GM18505 (cell line): Measurements from ENCODE around the gene LRP5.
"Not testable (repeated sequence)": the region's sequence is repeated elsewhere in the genome, so short reads cannot be mapped to it uniquely, and the experiment has no call there.

Source experiments
- ATAC-seq: cut with Tn5 transposase; IDR thresholded peaks from one replicate; pipeline ENCODE4 v1.9.1; 2021; ENCODE audit not compliant: unreplicated experiment
- POLR2A ChIP-seq: IDR thresholded peaks from 4 replicates; pipeline ENCODE4 v1.6.1; 2011; ENCODE audit warnings: borderline replicate concordance; ENCODE audit not compliant: insufficient read depth, insufficient read length; ENCODE audit errors: extremely low read depth

The LRP5 gene

GRCh38 chr11:68430384-68430783, 118.0 kb downstream of the LRP5 start:
- TF ChIP-seq POLR2A = no peak
- no peak for ATAC-seq

- no peak for TF ChIP-seq POLR2A
- no peak for ATAC-seq
Measured at GRCh38 chr11:68430801-68431200, 118.4 kb downstream of the LRP5 start.

- TF ChIP-seq POLR2A = no peak
- no peak for ATAC-seq
Measured at GRCh38 chr11:68431984-68432645, 119.7 kb downstream of the LRP5 start.

- no peak for ATAC-seq
- no peak for TF ChIP-seq POLR2A
Measured at GRCh38 chr11:68432874-68433273, 120.5 kb downstream of the LRP5 start.

GRCh38 chr11:68433541-68433940, 121.2 kb downstream of the LRP5 start:
- no peak for ATAC-seq
- TF ChIP-seq POLR2A = no peak

GRCh38 chr11:68434159-68434558, 121.8 kb downstream of the LRP5 start:
- not testable (repeated sequence) for ATAC-seq

GRCh38 chr11:68436162-68436888, 123.9 kb downstream of the LRP5 start:
- ATAC-seq = no peak

GRCh38 chr11:68436985-68437926, 124.9 kb downstream of the LRP5 start:
- no peak for ATAC-seq
- no peak for TF ChIP-seq POLR2A

More at GRCh38 chr11:68436162-68436888, 123.9 kb downstream of the LRP5 start:
- no peak for TF ChIP-seq POLR2A

- no peak for TF ChIP-seq POLR2A
- ATAC-seq = no peak
Measured at GRCh38 chr11:68437927-68438657, 125.7 kb downstream of the LRP5 start.

GRCh38 chr11:68438658-68439259, 126.4 kb downstream of the LRP5 start:
- ATAC-seq = no peak

GRCh38 chr11:68439355-68440065, 127.1 kb downstream of the LRP5 start:
- ATAC-seq = no peak

More at GRCh38 chr11:68438658-68439259, 126.4 kb downstream of the LRP5 start:
- no peak for TF ChIP-seq POLR2A

GRCh38 chr11:68440224-68440623, 127.8 kb downstream of the LRP5 start:
- no peak for TF ChIP-seq POLR2A
- no peak for ATAC-seq

More at GRCh38 chr11:68439355-68440065, 127.1 kb downstream of the LRP5 start:
- TF ChIP-seq POLR2A = no peak
